Measurements from ENCODE around the gene B4GALNT4.

Gene B4GALNT4

DNA sequence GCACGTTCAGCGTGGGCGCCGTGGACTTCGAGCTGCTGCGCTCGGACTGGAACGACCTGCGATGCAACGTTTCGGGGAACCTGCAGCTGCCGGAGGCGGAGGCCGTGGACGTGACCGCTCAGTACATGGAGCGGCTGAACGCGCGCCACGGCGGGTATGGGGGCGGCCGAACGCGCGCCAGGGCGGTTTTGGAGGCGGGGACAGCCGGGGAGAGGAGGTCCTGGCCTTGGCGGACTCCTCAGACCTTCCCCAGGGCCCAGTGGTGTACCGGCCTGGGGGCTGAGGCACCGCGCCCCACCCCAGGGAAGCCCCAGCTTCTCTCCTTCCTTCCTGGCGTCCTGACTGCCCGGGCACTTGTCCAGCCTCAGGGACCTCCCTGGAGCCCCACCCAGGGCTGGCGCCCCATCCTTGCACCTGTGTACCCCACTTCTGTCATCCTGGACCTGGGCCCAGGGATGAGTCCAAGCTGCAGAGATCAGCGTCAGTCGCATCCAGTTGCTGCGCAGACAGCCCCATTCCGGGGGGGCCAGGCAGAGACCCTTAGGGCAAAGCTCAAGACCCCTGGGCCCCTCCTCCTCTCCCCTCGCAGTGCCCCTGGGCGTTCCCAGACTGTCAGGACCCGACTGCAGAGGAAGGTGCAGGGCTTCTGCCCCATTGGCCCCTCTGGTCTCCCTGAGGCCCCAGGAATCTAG, 8.0 kb downstream of the B4GALNT4 start:
- Histone ChIP-seq H3K4me1 (ENCODE audit: low read length) (no peaks in the 10 kb centered on the region), H3K36me3 (replicated peaks; ENCODE audit: insufficient read depth, low read length) (no peaks in the 10 kb centered on the region), H3K9ac (ENCODE audit: low read length) (no peak overlapping the region), H4K20me1 (ENCODE audit: insufficient read depth, low read length) (no peaks in the 10 kb centered on the region), H3K4me3 (ENCODE audit: low read length) (no peak overlapping the region), H3K9me3 (replicated peaks; ENCODE audit: insufficient read depth, low read length) (no peaks in the 10 kb centered on the region), H3K27me3 (replicated peaks; ENCODE audit: insufficient read depth, low read length) (peaks cover 54% of the 10 kb centered on the region), H2AFZ (ENCODE audit: low read length) (no peak overlapping the region), H3K4me2 (ENCODE audit: low read depth, low read length) (no peak overlapping the region), H3K27ac (ENCODE audit: low read length) (no peak overlapping the region), H3F3A (ENCODE audit: insufficient read depth, low read length) (no peaks in the 10 kb centered on the region), H3K79me2 (ENCODE audit: low read length) (no peaks in the 10 kb centered on the region), H3K9me2 (replicated peaks; ENCODE audit: insufficient read depth, low read length) (no peaks in the 10 kb centered on the region)
- no peak for DNase-seq
- TF ChIP-seq EZH2phosphoT487 (IDR thresholded peaks at IDR 0.05; ENCODE audit: low read length) (no peak), CTCF (IDR thresholded peaks at IDR 0.05; ENCODE audit: low read length) (no peak), EZH2 (optimal IDR thresholded peaks at IDR 0.05; ENCODE audit: low read depth, low read length) (no peak)

DNA sequence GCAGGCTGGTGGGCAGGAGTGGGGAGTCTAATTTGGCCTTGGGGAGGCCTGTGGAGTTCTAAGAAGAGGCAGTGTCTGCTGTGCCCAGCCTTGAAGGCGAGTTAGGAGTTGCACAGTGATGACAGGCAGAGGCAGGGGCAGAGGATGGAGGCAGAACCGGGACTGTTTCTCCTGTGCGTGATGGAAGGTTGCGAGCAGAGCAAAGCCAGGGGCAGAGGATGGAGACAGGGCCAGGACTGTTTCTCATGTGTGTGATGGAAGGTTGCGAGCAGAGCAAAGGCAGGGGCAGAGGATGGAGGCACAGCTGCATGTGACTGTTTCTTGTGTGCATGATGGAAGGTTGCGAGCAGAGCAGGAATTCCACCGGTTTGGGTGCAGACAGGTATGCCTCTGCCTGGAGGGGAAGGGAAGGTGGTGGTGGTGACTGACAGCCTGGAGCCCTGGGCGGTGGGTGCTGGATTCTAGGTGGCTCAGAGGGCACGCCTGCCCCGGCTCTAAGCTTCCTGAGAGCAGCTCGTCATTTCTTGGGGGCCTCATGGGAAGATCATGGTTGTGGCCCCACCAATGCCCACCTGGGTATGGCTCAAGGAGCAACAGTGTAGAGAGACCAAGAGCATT, 8.7 kb downstream of the B4GALNT4 start:
- Histone ChIP-seq H3K9me2 (replicated peaks; ENCODE audit: insufficient read depth, low read length) (no peaks in the 10 kb centered on the region), H3K4me2 (ENCODE audit: low read depth, low read length) (no peak overlapping the region), H4K20me1 (ENCODE audit: insufficient read depth, low read length) (no peaks in the 10 kb centered on the region), H3K27ac (ENCODE audit: low read length) (no peak overlapping the region), H3K4me1 (ENCODE audit: low read length) (no peaks in the 10 kb centered on the region), H3F3A (ENCODE audit: insufficient read depth, low read length) (no peaks in the 10 kb centered on the region), H3K9me3 (replicated peaks; ENCODE audit: insufficient read depth, low read length) (no peaks in the 10 kb centered on the region), H3K9ac (ENCODE audit: low read length) (no peak overlapping the region), H3K36me3 (replicated peaks; ENCODE audit: insufficient read depth, low read length) (no peaks in the 10 kb centered on the region), H3K27me3 (replicated peaks; ENCODE audit: insufficient read depth, low read length) (peaks cover 57% of the 10 kb centered on the region), H3K4me3 (ENCODE audit: low read length) (no peak overlapping the region), H2AFZ (ENCODE audit: low read length) (no peak overlapping the region), H3K79me2 (ENCODE audit: low read length) (no peaks in the 10 kb centered on the region)
- no peak for DNase-seq
- TF ChIP-seq EZH2phosphoT487 (IDR thresholded peaks at IDR 0.05; ENCODE audit: low read length) (no peak), EZH2 (optimal IDR thresholded peaks at IDR 0.05; ENCODE audit: low read depth, low read length) (no peak), CTCF (IDR thresholded peaks at IDR 0.05; ENCODE audit: low read length) (no peak)

GRCh38 chr11:379205-380094, 10.2 kb downstream of the B4GALNT4 start:
- TF ChIP-seq CTCF (IDR thresholded peaks at IDR 0.05; ENCODE audit: low read length): no peak
- no peak for TF ChIP-seq EZH2 (optimal IDR thresholded peaks at IDR 0.05; ENCODE audit: low read depth, low read length)
- no peak for TF ChIP-seq EZH2phosphoT487 (IDR thresholded peaks at IDR 0.05; ENCODE audit: low read length)
- no peaks in the 10 kb centered on the region for H4K20me1 ChIP-seq (ENCODE audit: insufficient read depth, low read length)
- H3K27ac ChIP-seq (ENCODE audit: low read length): no peak overlapping the region
- no peak overlapping the region for H2AFZ ChIP-seq (ENCODE audit: low read length)
- H3K4me2 ChIP-seq (ENCODE audit: low read depth, low read length): no peak overlapping the region
- H3K27me3 ChIP-seq (replicated peaks; ENCODE audit: insufficient read depth, low read length): peaks cover 58% of the 10 kb centered on the region
- H3K36me3 ChIP-seq (replicated peaks; ENCODE audit: insufficient read depth, low read length): no peaks in the 10 kb centered on the region
- no peak overlapping the region for H3K9ac ChIP-seq (ENCODE audit: low read length)
- no peaks in the 10 kb centered on the region for H3K9me3 ChIP-seq (replicated peaks; ENCODE audit: insufficient read depth, low read length)
- H3K4me1 ChIP-seq (ENCODE audit: low read length): no peaks in the 10 kb centered on the region
- no peaks in the 10 kb centered on the region for H3F3A ChIP-seq (ENCODE audit: insufficient read depth, low read length)
- DNase-seq: no peak
- H3K9me2 ChIP-seq (replicated peaks; ENCODE audit: insufficient read depth, low read length): no peaks in the 10 kb centered on the region
- H3K79me2 ChIP-seq (ENCODE audit: low read length): no peaks in the 10 kb centered on the region
- no peak overlapping the region for H3K4me3 ChIP-seq (ENCODE audit: low read length)
